ENCODE measurements around the gene SCAMP1. TPM values are rescaled to one million over a fixed set of nuclear protein-coding genes. Genes with fewer than 3 reads are reported as not detected.
A peak's percentile ranks its signal among the peaks of the same experiment; 100 is the strongest.

The SCAMP1 gene
- total and polyA plus RNA-seq, 2 donors (not counting 1 experiment from before 2014, with no cell fraction given), result 44.3 to 60.6 TPM

GRCh38 chr5:78501411-78502352 lies 141.3 kb downstream of the SCAMP1 start:
- Histone ChIP-seq H3K4me1 (ENCODE audit: control insufficient read depth, extremely low read depth, insufficient read depth, low read length) (peaks cover 26% of the 10 kb centered on the region), H3K79me2 (ENCODE audit: control insufficient read depth, insufficient read depth, low read length) (peaks cover 25% of the 10 kb centered on the region), H4K20me1 (ENCODE audit: control insufficient read depth, extremely low read depth, insufficient read depth, low read length) (no peaks in the 10 kb centered on the region), H3K9ac (ENCODE audit: insufficient read depth, low read length) (no peak overlapping the region), H3K9me3 (ENCODE audit: control insufficient read depth, insufficient read depth, low read depth, low read length) (no peaks in the 10 kb centered on the region), H3K36me3 (ENCODE audit: control insufficient read depth, insufficient read depth, low read length) (no peaks in the 10 kb centered on the region), H3K4me2 (ENCODE audit: extremely low read depth, insufficient read depth, low read length) (peak overlapping the region; percentile 36), H3K27ac (ENCODE audit: insufficient read depth, low read length) (peak overlapping the region; percentile 29), H3K27me3 (ENCODE audit: control insufficient read depth, insufficient read depth, low read length) (no peaks in the 10 kb centered on the region), H3K4me3 (replicated peaks in 1 of 4; ENCODE audit: control extremely low read depth in 1 of 4, insufficient read depth in 1 of 4, low read depth in 3 of 4, low read length in 4 of 4) (no peak overlapping the region), H2AFZ (ENCODE audit: low read length) (no peak overlapping the region)
- DNase-seq (ENCODE audit: low read depth in 2 of 2), result peak in 1 of 2 donors; percentile 69
- TF ChIP-seq EZH2 (IDR thresholded peaks at IDR 0.05; ENCODE audit: low read length, missing control alignments), result no peak
- no peak for TF ChIP-seq CTCF (conservative IDR thresholded peaks at IDR 0.05 in 1 of 2, IDR thresholded peaks at IDR 0.05 in 1 of 2; ENCODE audit: low read depth in 1 of 2, low read length in 2 of 2)

GRCh38 chr5:78503958-78504653 lies 143.7 kb downstream of the SCAMP1 start:
- Histone ChIP-seq H3K27ac (ENCODE audit: insufficient read depth, low read length) (peak overlapping the region; percentile 88), H3K9me3 (ENCODE audit: control insufficient read depth, insufficient read depth, low read depth, low read length) (no peaks in the 10 kb centered on the region), H3K4me3 (replicated peaks in 1 of 4; ENCODE audit: control extremely low read depth in 1 of 4, insufficient read depth in 1 of 4, low read depth in 3 of 4, low read length in 4 of 4) (no peak overlapping the region), H3K4me1 (ENCODE audit: control insufficient read depth, extremely low read depth, insufficient read depth, low read length) (peaks cover 35% of the 10 kb centered on the region), H3K36me3 (ENCODE audit: control insufficient read depth, insufficient read depth, low read length) (no peaks in the 10 kb centered on the region), H4K20me1 (ENCODE audit: control insufficient read depth, extremely low read depth, insufficient read depth, low read length) (no peaks in the 10 kb centered on the region), H3K79me2 (ENCODE audit: control insufficient read depth, insufficient read depth, low read length) (peaks cover 19% of the 10 kb centered on the region), H3K27me3 (ENCODE audit: control insufficient read depth, insufficient read depth, low read length) (no peaks in the 10 kb centered on the region), H3K4me2 (ENCODE audit: extremely low read depth, insufficient read depth, low read length) (no peak overlapping the region), H2AFZ (ENCODE audit: low read length) (no peak overlapping the region), H3K9ac (ENCODE audit: insufficient read depth, low read length) (no peak overlapping the region)
- no peak for TF ChIP-seq CTCF (conservative IDR thresholded peaks at IDR 0.05 in 1 of 2, IDR thresholded peaks at IDR 0.05 in 1 of 2; ENCODE audit: low read depth in 1 of 2, low read length in 2 of 2)
- no peak for TF ChIP-seq EZH2 (IDR thresholded peaks at IDR 0.05; ENCODE audit: low read length, missing control alignments)
- peak in 1 of 2 donors; percentile 41 for DNase-seq (ENCODE audit: low read depth in 2 of 2)
